ENCODE data around the gene TCF7.

The TCF7 gene

DNA sequence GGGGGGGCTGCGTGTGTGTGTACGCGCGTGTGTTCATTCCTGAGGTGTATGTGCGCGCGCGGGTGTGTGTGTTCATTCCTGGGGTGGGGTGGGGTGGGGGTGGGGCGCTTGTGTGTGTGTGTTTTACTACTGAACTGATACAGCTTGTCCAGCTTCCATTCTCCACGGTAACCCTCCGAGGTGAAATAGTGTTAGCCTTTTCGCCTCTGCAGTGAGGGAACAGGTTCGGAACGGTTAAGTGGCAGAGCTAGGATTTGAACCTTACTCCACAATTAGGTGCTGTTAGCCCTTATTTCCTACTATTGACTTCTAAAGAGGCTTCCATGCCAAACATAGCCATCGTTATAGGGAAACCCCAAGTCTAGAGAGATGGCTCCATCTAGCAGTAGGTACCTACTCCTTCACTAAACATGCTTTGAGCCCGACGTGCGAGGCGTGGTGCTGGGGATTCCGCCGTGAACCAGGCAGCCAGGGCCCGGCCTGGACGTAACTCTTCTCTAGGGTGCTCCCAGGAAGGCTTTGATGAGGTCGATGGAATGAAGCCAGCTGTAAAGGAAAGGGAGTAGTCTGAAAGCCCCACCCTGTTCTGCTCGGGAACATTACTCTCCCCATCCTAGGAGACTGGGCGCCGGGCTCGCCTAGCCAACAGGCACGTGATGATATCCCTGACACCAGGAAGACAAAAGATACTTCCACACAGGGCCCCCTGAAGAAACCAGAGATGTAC, 63.1 kb downstream of the TCF7 start:
- no peak for DNase-seq (ENCODE audit: low read depth in 2 of 2)

- DNase-seq (ENCODE audit: low read depth in 2 of 2): no peak
Observed at GRCh38 chr5:134178096-134178419, 63.6 kb downstream of the TCF7 start.

DNA sequence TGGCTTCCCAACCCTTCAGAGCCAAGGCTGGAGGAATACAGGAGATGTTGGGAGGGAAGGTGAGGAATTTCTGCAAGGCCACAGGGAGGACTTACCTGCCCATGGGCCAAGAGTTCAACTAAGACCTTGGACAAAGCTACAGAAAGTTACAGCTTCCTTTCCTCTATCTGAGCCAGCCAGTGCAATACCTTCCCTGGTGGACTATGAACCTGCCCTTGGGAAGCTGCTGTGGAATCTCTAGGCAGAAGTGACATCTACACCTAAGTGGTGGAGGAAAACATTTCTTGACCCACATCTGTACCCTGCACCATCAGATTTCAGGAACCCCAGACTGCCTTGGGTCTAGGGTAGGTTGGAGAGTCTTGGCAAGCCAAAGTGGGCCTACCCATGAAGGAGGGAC, 69.0 kb downstream of the TCF7 start:
- DNase-seq (ENCODE audit: low read depth in 2 of 2): no peak

DNA sequence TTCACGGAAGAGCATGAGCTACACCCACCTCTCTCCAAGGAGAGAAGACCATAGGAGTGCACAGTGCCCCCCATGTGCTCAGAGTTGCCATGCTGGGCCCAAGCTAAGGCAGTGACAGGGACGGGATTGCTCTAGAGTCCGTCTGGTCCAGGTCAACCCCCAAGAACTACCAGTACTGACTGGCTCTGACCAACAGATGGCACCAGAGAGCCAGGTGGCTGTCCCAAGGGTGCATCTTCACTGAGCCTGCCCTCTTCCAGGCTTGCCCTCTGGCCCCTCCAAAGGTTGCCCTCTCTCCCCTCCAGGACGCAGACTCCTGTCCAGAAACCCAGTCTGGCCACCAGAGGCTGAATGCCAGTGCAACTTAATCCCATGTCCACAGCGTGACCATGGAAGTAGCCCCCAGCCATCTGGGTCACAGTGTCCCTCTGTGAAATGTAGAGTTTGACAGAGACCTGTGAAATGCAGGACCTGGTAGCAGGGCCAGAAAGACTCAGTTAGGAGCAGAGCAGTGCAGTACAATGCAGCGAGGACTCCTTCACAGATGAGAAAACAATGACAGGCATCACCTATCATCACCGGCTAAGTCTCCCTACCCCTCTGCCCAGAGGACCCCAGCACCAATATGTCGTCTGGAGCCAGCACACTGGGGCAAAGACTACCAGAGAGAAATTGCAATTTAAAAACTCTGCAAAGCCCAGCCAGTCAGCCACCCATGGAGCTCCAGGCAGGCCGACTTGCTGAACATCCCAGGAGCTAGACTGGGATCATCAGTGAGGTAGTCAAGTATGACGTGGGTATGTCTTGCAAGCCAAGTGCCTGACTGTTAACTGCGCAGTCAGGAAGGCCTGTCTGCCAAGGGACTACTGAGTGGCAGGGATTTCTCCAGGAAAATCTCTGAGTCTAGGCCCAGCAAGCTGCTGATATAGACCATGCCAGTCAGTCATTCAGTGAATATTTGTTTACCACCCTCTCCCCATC, 70.0 kb downstream of the TCF7 start:
- peak; percentile 40 to 51 for DNase-seq (ENCODE audit: low read depth in 2 of 2)

GRCh38 chr5:134188092-134188491, 73.6 kb downstream of the TCF7 start:
- no peak for DNase-seq (ENCODE audit: low read depth in 2 of 2)

- no peak for DNase-seq (ENCODE audit: low read depth in 2 of 2)
Observed at GRCh38 chr5:134189031-134189430, 74.5 kb downstream of the TCF7 start.

GRCh38 chr5:134195666-134196065, 81.2 kb downstream of the TCF7 start:
- DNase-seq (ENCODE audit: low read depth in 2 of 2): no peak
